ENCODE data around the gene ANLN. TPM values are rescaled to one million over a fixed set of nuclear protein-coding genes. Genes with fewer than 3 reads are reported as not detected.

The ANLN gene
- total and polyA plus RNA-seq, 9 of the 15 experiments (the other 6 are each of a cell fraction or from before 2014, with no cell fraction given) = 18.1 to 66.2 (median 38.7) TPM

DNA sequence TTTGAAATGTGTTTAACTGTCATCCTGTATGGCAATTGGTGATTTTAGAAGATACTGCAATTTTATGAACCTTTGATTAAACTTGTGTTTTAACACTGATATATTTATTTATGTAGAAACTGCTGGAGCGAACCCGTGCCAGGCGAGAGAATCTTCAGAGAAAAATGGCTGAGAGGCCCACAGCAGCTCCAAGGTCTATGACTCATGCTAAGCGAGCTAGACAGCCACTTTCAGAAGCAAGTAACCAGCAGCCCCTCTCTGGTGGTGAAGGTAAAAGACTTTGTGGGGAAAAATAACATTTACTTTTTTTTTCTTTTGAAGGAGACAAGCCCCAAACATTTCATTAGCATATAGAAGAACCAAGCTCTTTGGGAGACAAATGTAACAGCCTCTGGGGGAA, 6.5 kb downstream of the ANLN start (continued):
- TF ChIP-seq, protein P1, sequence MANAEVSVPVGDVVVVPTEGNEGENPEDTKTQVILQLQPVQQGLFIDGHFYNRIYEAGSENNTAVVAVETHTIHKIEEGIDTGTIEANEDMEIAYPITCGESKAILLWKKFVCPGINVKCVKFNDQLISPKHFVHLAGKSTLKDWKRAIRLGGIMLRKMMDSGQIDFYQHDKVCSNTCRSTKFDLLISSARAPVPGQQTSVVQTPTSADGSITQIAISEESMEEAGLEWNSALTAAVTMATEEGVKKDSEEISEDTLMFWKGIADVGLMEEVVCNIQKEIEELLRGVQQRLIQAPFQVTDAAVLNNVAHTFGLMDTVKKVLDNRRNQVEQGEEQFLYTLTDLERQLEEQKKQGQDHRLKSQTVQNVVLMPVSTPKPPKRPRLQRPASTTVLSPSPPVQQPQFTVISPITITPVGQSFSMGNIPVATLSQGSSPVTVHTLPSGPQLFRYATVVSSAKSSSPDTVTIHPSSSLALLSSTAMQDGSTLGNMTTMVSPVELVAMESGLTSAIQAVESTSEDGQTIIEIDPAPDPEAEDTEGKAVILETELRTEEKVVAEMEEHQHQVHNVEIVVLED (CRISPR knock-in tag; IDR thresholded peaks at IDR 0.05) = no peak
- TF ChIP-seq, protein P2, sequence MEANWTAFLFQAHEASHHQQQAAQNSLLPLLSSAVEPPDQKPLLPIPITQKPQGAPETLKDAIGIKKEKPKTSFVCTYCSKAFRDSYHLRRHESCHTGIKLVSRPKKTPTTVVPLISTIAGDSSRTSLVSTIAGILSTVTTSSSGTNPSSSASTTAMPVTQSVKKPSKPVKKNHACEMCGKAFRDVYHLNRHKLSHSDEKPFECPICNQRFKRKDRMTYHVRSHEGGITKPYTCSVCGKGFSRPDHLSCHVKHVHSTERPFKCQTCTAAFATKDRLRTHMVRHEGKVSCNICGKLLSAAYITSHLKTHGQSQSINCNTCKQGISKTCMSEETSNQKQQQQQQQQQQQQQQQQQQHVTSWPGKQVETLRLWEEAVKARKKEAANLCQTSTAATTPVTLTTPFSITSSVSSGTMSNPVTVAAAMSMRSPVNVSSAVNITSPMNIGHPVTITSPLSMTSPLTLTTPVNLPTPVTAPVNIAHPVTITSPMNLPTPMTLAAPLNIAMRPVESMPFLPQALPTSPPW (CRISPR knock-in tag; IDR thresholded peaks at IDR 0.05) = 0 out of 2 replicates have a peak, but pooled peaks have one; percentile 15
- TF ChIP-seq CBFA2T3 (IDR thresholded peaks at IDR 0.05) = no peak
- TF ChIP-seq CC2D1A (IDR thresholded peaks at IDR 0.05) = no peak
- TF ChIP-seq TAF15 (IDR thresholded peaks at IDR 0.05; ENCODE audit: low read depth, low read length) = no peak
- peak; percentile 55; the same call in 1 of the 2 replicates for TF ChIP-seq JUND (IDR thresholded peaks at IDR 0.05; ENCODE audit: borderline replicate concordance, low read depth, low read length)
- TF ChIP-seq JUND (tag; IDR thresholded peaks at IDR 0.05; ENCODE audit: borderline replicate concordance, low read depth, low read length) = no peak
- TF ChIP-seq, protein P3, sequence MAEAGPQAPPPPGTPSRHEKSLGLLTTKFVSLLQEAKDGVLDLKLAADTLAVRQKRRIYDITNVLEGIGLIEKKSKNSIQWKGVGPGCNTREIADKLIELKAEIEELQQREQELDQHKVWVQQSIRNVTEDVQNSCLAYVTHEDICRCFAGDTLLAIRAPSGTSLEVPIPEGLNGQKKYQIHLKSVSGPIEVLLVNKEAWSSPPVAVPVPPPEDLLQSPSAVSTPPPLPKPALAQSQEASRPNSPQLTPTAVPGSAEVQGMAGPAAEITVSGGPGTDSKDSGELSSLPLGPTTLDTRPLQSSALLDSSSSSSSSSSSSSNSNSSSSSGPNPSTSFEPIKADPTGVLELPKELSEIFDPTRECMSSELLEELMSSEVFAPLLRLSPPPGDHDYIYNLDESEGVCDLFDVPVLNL (CRISPR knock-in tag; IDR thresholded peaks at IDR 0.05; ENCODE audit: low read depth) = no peak
- TF ChIP-seq ZNF165 (CRISPR knock-in tag; IDR thresholded peaks at IDR 0.05; ENCODE audit: borderline replicate concordance) = no peak
- TF ChIP-seq MCM3 (IDR thresholded peaks at IDR 0.05) = no peak
